Right atrium auricular region (tissue), 2 donors: Measurements from ENCODE around the gene SGCG. TPM values are rescaled to one million over a fixed set of nuclear protein-coding genes. Genes with fewer than 3 reads are reported as not detected.
A peak's percentile ranks its signal among the peaks of the same experiment; 100 is the strongest.

Experiments
- DNase-seq: peaks from one replicate; pipeline ENCODE4 v3.0.0-alpha.2; 2019; ENCODE audit warnings: low spot score
- H3K27ac ChIP-seq, 2 donors: fragments of 200-600 bp; sonication (generic); 1 replicate in 1 of 2; 2 replicates in 1 of 2; pipeline ENCODE4 v1.5.1; 2016 to 2019
- H3K27me3 ChIP-seq, 2 donors: fragments of 200-600 bp; sonication (generic); one replicate each; pipeline versions ENCODE4 v1.5.1 to v1.6.0; 2017 to 2019
- H3K36me3 ChIP-seq: fragments of 200-600 bp; sonication (generic); one replicate; pipeline ENCODE4 v1.5.1; 2016
- H3K4me1 ChIP-seq, 2 donors: fragments of 200-600 bp; sonication (generic); one replicate each; pipeline versions ENCODE4 v1.5.1 to v1.6.0; 2017 to 2019
- H3K4me3 ChIP-seq, 2 donors: fragments of 200-600 bp; sonication (generic); 1 replicate in 1 of 2; 2 replicates in 1 of 2; pipeline ENCODE4 v1.5.1; 2017 to 2019; ENCODE audit warnings: mild to moderate bottlenecking in 1 of 2, moderate library complexity in 1 of 2
- H3K9me3 ChIP-seq, 2 donors: fragments of 200-600 bp; sonication (generic); one replicate each; pipeline ENCODE4 v1.5.1; 2019
- CTCF ChIP-seq, 2 donors: fragments of 200-600 bp; sonication (generic); IDR thresholded peaks; one replicate each; pipeline ENCODE4 v1.5.1; 2019; ENCODE audit warnings: antibody characterized with exemption in 2 of 2
- total RNA-seq, 2 donors: library from RNA; depleted of rRNA; stranded (reverse); fragments of >200 nt; gene quantifications; one replicate each; pipeline ENCODE4 v1.1.0, GENCODE V29; 2016

SGCG gene
- total RNA-seq, 2 donors from 2014 or later: 88.2 to 123 TPM

GRCh38 chr13:23339225-23339624 lies 158.4 kb downstream of the SGCG start:
- no peak for DNase-seq
- H3K4me3 ChIP-seq: no peak overlapping the region
- peaks cover 0 to 8% of the 10 kb centered on the region in 2 donors for H3K9me3 ChIP-seq
- no peak overlapping the region for H3K27ac ChIP-seq
- H3K4me1 ChIP-seq: no peaks in the 10 kb centered on the region
- peaks cover 19% of the 10 kb centered on the region for H3K36me3 ChIP-seq
- H3K27me3 ChIP-seq: no peaks in the 10 kb centered on the region
- TF ChIP-seq CTCF (IDR thresholded peaks at IDR 0.05): no peak

GRCh38 chr13:23344931-23345595 lies 164.3 kb downstream of the SGCG start:
- H3K27me3 ChIP-seq: no peaks in the 10 kb centered on the region
- peaks cover 14% of the 10 kb centered on the region for H3K36me3 ChIP-seq
- no peaks in the 10 kb centered on the region for H3K9me3 ChIP-seq
- no peak overlapping the region for H3K27ac ChIP-seq
- DNase-seq: no peak
- H3K4me1 ChIP-seq: peaks cover 0 to 10% of the 10 kb centered on the region in 2 donors
- TF ChIP-seq CTCF (IDR thresholded peaks at IDR 0.05): no peak
- no peak overlapping the region for H3K4me3 ChIP-seq

GRCh38 chr13:23347601-23348000 lies 166.8 kb downstream of the SGCG start:
- no peak for TF ChIP-seq CTCF (IDR thresholded peaks at IDR 0.05)
- H3K27ac ChIP-seq: no peak overlapping the region
- H3K9me3 ChIP-seq: no peaks in the 10 kb centered on the region
- DNase-seq: no peak
- no peaks in the 10 kb centered on the region for H3K36me3 ChIP-seq
- H3K4me3 ChIP-seq: no peak overlapping the region
- H3K27me3 ChIP-seq: no peaks in the 10 kb centered on the region
- H3K4me1 ChIP-seq: peaks cover 0 to 10% of the 10 kb centered on the region in 2 donors

GRCh38 chr13:23348262-23349127 lies 167.7 kb downstream of the SGCG start:
- no peaks in the 10 kb centered on the region for H3K9me3 ChIP-seq
- H3K27me3 ChIP-seq: no peaks in the 10 kb centered on the region
- no peaks in the 10 kb centered on the region for H3K36me3 ChIP-seq
- no peak overlapping the region for H3K4me3 ChIP-seq
- H3K4me1 ChIP-seq: peaks cover 0 to 10% of the 10 kb centered on the region in 2 donors
- no peak for DNase-seq
- peak in 1 of 2 donors; percentile 36 for TF ChIP-seq CTCF (IDR thresholded peaks at IDR 0.05)
- peak overlapping the region; percentile 35 to 37 for H3K27ac ChIP-seq

- H3K36me3 ChIP-seq: peaks cover 2% of the 10 kb centered on the region
- H3K27ac ChIP-seq: peak overlapping the region; percentile 35 to 37
- H3K9me3 ChIP-seq: no peaks in the 10 kb centered on the region
- no peak for DNase-seq
- no peak overlapping the region for H3K4me3 ChIP-seq
- no peaks in the 10 kb centered on the region for H3K27me3 ChIP-seq
- H3K4me1 ChIP-seq: peaks cover 0 to 10% of the 10 kb centered on the region in 2 donors
- TF ChIP-seq CTCF (IDR thresholded peaks at IDR 0.05): no peak
These were observed 168.6 kb downstream of the SGCG start for GRCh38 chr13:23349161-23349897.
